Activated CD8-positive, alpha-beta memory T cell treated with anti-CD3 and anti-CD28 coated beads for 48 hours (primary cell): ENCODE results near the gene TPRN.
A peak's percentile ranks its signal among the peaks of the same experiment; 100 is the strongest.
"Not testable (repeated sequence)": the region's sequence is repeated elsewhere in the genome, so short reads cannot be mapped to it uniquely, and the experiment has no call there.

Experiments
- DNase-seq, 3 experiments: peaks; one replicate each; pipeline ENCODE4 v3.0.0-alpha.2; 2020; ENCODE audit warnings: low read depth in 2 of 3, low spot score in 2 of 3

Gene TPRN

GRCh38 chr9:137200311-137201204 lies at the start of gene TPRN:
Gene TPRN, minus strand, starts transcription at chr9:137200741. Its CDS starts 30 bp downstream, at chr9:137200711.
- DNase-seq, result peak; percentile 82 to 96 (median 93)

- DNase-seq, result no peak
Observed at GRCh38 chr9:137247916-137248175, 47.3 kb upstream of the TPRN start.

- no peak for DNase-seq
Observed at GRCh38 chr9:137247135-137247915, 46.8 kb upstream of the TPRN start.

GRCh38 chr9:137245450-137246421 lies 45.2 kb upstream of the TPRN start:
- DNase-seq, result no peak

GRCh38 chr9:137244486-137245449 lies 44.2 kb upstream of the TPRN start:
- no peak for DNase-seq

- no peak for DNase-seq
Observed at GRCh38 chr9:137243626-137244485, 43.3 kb upstream of the TPRN start.

- DNase-seq, result not testable (repeated sequence)
Observed at GRCh38 chr9:137243266-137243625, 42.7 kb upstream of the TPRN start.

GRCh38 chr9:137242269-137243203 lies 42.0 kb upstream of the TPRN start:
- no peak for DNase-seq

GRCh38 chr9:137241490-137242268 lies 41.1 kb upstream of the TPRN start:
- no peak for DNase-seq

- peak; percentile 85 to 98 (median 93) for DNase-seq
Observed at GRCh38 chr9:137240841-137241489, 40.4 kb upstream of the TPRN start, which contains the start of gene TUBB4B. Gene TUBB4B, plus strand, starts transcription at chr9:137241287. Its CDS starts 74 bp downstream, at chr9:137241361.

- DNase-seq, result peak in 2 of 3 experiments; percentile 50 to 66
Observed at GRCh38 chr9:137240318-137240840, 39.8 kb upstream of the TPRN start.

GRCh38 chr9:137239541-137240200 lies 39.1 kb upstream of the TPRN start:
- not testable (repeated sequence) for DNase-seq

- no peak for DNase-seq
Observed at GRCh38 chr9:137237759-137238726, 37.5 kb upstream of the TPRN start.

GRCh38 chr9:137236936-137237421 lies 36.4 kb upstream of the TPRN start:
- DNase-seq, result no peak
